Measurements from ENCODE around the gene FMO1.

Gene FMO1

GRCh38 chr1:171248302-171248701, at the start of gene FMO1:
TSS of gene FMO1 (plus strand) at chr1:171248494. CDS start at chr1:171258088, 9,594 bp downstream.
- H3K27me3 ChIP-seq (replicated peaks; ENCODE audit: control insufficient read depth, insufficient read depth, low read length): no peaks in the 10 kb centered on the region
- no peak for TF ChIP-seq CTCF (IDR thresholded peaks at IDR 0.05; ENCODE audit: insufficient read depth, low read length, poor library complexity, severe bottlenecking)
- H3K36me3 ChIP-seq (ENCODE audit: control insufficient read depth, insufficient read depth, low read length): no peaks in the 10 kb centered on the region
- H3K4me3 ChIP-seq (replicated peaks; ENCODE audit: low read depth, low read length): no peak within 1 kb of the TSS
- no peak for DNase-seq (ENCODE audit: extremely low read depth, insufficient read length)

- DNase-seq (ENCODE audit: extremely low read depth, insufficient read length): no peak
- no peak overlapping the region for H3K4me3 ChIP-seq (replicated peaks; ENCODE audit: low read depth, low read length)
- no peak for TF ChIP-seq CTCF (IDR thresholded peaks at IDR 0.05; ENCODE audit: insufficient read depth, low read length, poor library complexity, severe bottlenecking)
- no peaks in the 10 kb centered on the region for H3K27me3 ChIP-seq (replicated peaks; ENCODE audit: control insufficient read depth, insufficient read depth, low read length)
- no peaks in the 10 kb centered on the region for H3K36me3 ChIP-seq (ENCODE audit: control insufficient read depth, insufficient read depth, low read length)
Measured at GRCh38 chr1:171204296-171204695, 44.0 kb upstream of the FMO1 start.

- Histone ChIP-seq H3K36me3 (ENCODE audit: control insufficient read depth, insufficient read depth, low read length) (no peaks in the 10 kb centered on the region), H3K4me3 (replicated peaks; ENCODE audit: low read depth, low read length) (no peak overlapping the region), H3K27me3 (replicated peaks; ENCODE audit: control insufficient read depth, insufficient read depth, low read length) (no peaks in the 10 kb centered on the region)
- TF ChIP-seq CTCF (IDR thresholded peaks at IDR 0.05; ENCODE audit: insufficient read depth, low read length, poor library complexity, severe bottlenecking): no peak
- no peak for DNase-seq (ENCODE audit: extremely low read depth, insufficient read length)
Measured at GRCh38 chr1:171206204-171206977, 41.9 kb upstream of the FMO1 start.

GRCh38 chr1:171206978-171207355, 41.3 kb upstream of the FMO1 start:
- no peak for DNase-seq (ENCODE audit: extremely low read depth, insufficient read length)

GRCh38 chr1:171207377-171207776, 40.9 kb upstream of the FMO1 start:
- Histone ChIP-seq H3K36me3 (ENCODE audit: control insufficient read depth, insufficient read depth, low read length) (no peaks in the 10 kb centered on the region), H3K4me3 (replicated peaks; ENCODE audit: low read depth, low read length) (no peak overlapping the region), H3K27me3 (replicated peaks; ENCODE audit: control insufficient read depth, insufficient read depth, low read length) (no peaks in the 10 kb centered on the region)
- no peak for TF ChIP-seq CTCF (IDR thresholded peaks at IDR 0.05; ENCODE audit: insufficient read depth, low read length, poor library complexity, severe bottlenecking)
- no peak for DNase-seq (ENCODE audit: extremely low read depth, insufficient read length)

More at GRCh38 chr1:171206978-171207355, 41.3 kb upstream of the FMO1 start:
- Histone ChIP-seq H3K4me3 (replicated peaks; ENCODE audit: low read depth, low read length) (no peak overlapping the region), H3K27me3 (replicated peaks; ENCODE audit: control insufficient read depth, insufficient read depth, low read length) (no peaks in the 10 kb centered on the region), H3K36me3 (ENCODE audit: control insufficient read depth, insufficient read depth, low read length) (no peaks in the 10 kb centered on the region)
- no peak for TF ChIP-seq CTCF (IDR thresholded peaks at IDR 0.05; ENCODE audit: insufficient read depth, low read length, poor library complexity, severe bottlenecking)
